IMR-90 (cell line): ENCODE measurements around the gene SDC3. TPM values are rescaled to one million over a fixed set of nuclear protein-coding genes. Genes with fewer than 3 reads are reported as not detected.

Experiments
- ATAC-seq: fragments of 200-7000 bp; cut with Tn5 transposase; 2 replicates; pipeline ENCODE4 v1.9.1; 2020; ENCODE audit warnings: low read depth, mild to moderate bottlenecking, moderate library complexity
- BruUV-seq: library from RNA; stranded (reverse); fragments of 400-500 nt; replicated peaks from 2 replicates; lab custom pipeline; 2021; lab: Mats Ljungman, UMichigan
- CTCF ChIA-PET: fragments of 300-600 bp; formaldehyde crosslinking; extraction: SDS; loops from one replicate; lab custom pipeline; 2021; ENCODE audit warnings: antibody characterized with exemption; lab: Yijun Ruan, JAX
- POLR2A ChIA-PET: fragments of 300-600 bp; sonication (Branson Sonifier 250); formaldehyde crosslinking; loops from one replicate; lab custom pipeline; 2022; ENCODE audit warnings: antibody characterized with exemption; ENCODE audit not compliant: unreplicated experiment; lab: Charles Lee
- DNase-seq: peaks from one replicate; pipeline ENCODE4 v3.0.0; 2013
- H2AFZ ChIP-seq: replicated peaks from 2 replicates; pipeline ENCODE3; 2013; ENCODE audit warnings: low read length, mild to moderate bottlenecking; ENCODE audit not compliant: poor library complexity
- H2AK5ac ChIP-seq: 2 replicates; pipeline ENCODE4 v1.6.1; 2013; ENCODE audit warnings: low read depth, low read length, inconsistent platforms
- H2AK9ac ChIP-seq: replicated peaks from 2 replicates; pipeline ENCODE3; 2013; ENCODE audit warnings: mild to moderate bottlenecking, low read depth, low read length, moderate library complexity; ENCODE audit not compliant: poor library complexity
- H2BK120ac ChIP-seq: 2 replicates; pipeline ENCODE4 v1.6.1; 2013; ENCODE audit warnings: low read depth, low read length, inconsistent platforms
- H2BK15ac ChIP-seq: 3 replicates; pipeline ENCODE4 v1.6.1; 2013; ENCODE audit warnings: low read depth, low read length, inconsistent platforms
- H2BK20ac ChIP-seq: 2 replicates; pipeline ENCODE4 v1.6.1; 2013; ENCODE audit warnings: low read depth, mild to moderate bottlenecking, inconsistent platforms, low read length, moderate library complexity
- H2BK5ac ChIP-seq: 2 replicates; pipeline ENCODE4 v1.6.1; 2013; ENCODE audit warnings: mild to moderate bottlenecking, low read depth, low read length, inconsistent platforms; ENCODE audit not compliant: poor library complexity, severe bottlenecking
- H3K14ac ChIP-seq: replicated peaks from 2 replicates; pipeline ENCODE4 v1.6.1; 2013; ENCODE audit warnings: low read depth, low read length, inconsistent platforms
- H3K18ac ChIP-seq: 2 replicates; pipeline ENCODE4 v1.6.1; 2013; ENCODE audit warnings: low read depth, low read length, control low read depth
- H3K23ac ChIP-seq: 2 replicates; pipeline ENCODE4 v1.6.1; 2013; ENCODE audit warnings: low read depth, low read length, inconsistent platforms
- H3K27ac ChIP-seq: 2 replicates; pipeline ENCODE4 v1.5.1; 2013; ENCODE audit warnings: mild to moderate bottlenecking, control low read depth, low read length; ENCODE audit not compliant: insufficient read depth
- H3K27me3 ChIP-seq: 2 replicates; pipeline ENCODE4 v1.6.1; 2013; ENCODE audit warnings: low read length; ENCODE audit not compliant: control insufficient read depth, insufficient read depth
- H3K36me3 ChIP-seq: 2 replicates; pipeline ENCODE4 v1.6.1; 2013; ENCODE audit warnings: low read length, mixed read lengths; ENCODE audit not compliant: control insufficient read depth, insufficient read depth
- H3K4ac ChIP-seq: 2 replicates; pipeline ENCODE4 v1.6.1; 2013; ENCODE audit warnings: low read depth, low read length, inconsistent platforms
- H3K4me1 ChIP-seq: 2 replicates; pipeline ENCODE4 v1.6.1; 2013; ENCODE audit warnings: low read length, mixed read lengths; ENCODE audit not compliant: control insufficient read depth, insufficient read depth
- H3K4me2 ChIP-seq: 2 replicates; pipeline ENCODE4 v1.6.1; 2013; ENCODE audit warnings: low read depth, mild to moderate bottlenecking, control low read depth, low read length, moderate library complexity
- H3K4me3 ChIP-seq: 2 replicates; pipeline ENCODE4 v1.5.1; 2013; ENCODE audit warnings: low read depth, mild to moderate bottlenecking, control low read depth, low read length, moderate library complexity; ENCODE audit not compliant: insufficient read depth
- H3K56ac ChIP-seq: 2 replicates; pipeline ENCODE4 v1.6.1; 2013; ENCODE audit warnings: low read length, inconsistent platforms; ENCODE audit not compliant: insufficient read depth; ENCODE audit errors: extremely low read depth
- H3K79me1 ChIP-seq, 2 experiments: 2 replicates each; pipeline ENCODE4 v1.6.1; 2013; ENCODE audit warnings: low read length in 2 of 2, inconsistent platforms in 1 of 2, low read depth in 1 of 2
- H3K9ac ChIP-seq: 2 replicates; pipeline ENCODE4 v1.6.1; 2013; ENCODE audit warnings: low read depth, low read length, control low read depth
- H3K9me1 ChIP-seq: 2 replicates; pipeline ENCODE4 v1.6.1; 2013; ENCODE audit warnings: low read length, inconsistent platforms; ENCODE audit not compliant: insufficient read depth
- H3K9me3 ChIP-seq: 2 replicates; pipeline ENCODE4 v1.6.1; 2013; ENCODE audit warnings: low read length; ENCODE audit not compliant: control insufficient read depth, insufficient read depth
- H4K20me1 ChIP-seq: 2 replicates; pipeline ENCODE4 v1.6.1; 2013; ENCODE audit warnings: low read length, inconsistent platforms; ENCODE audit not compliant: insufficient read depth
- H4K5ac ChIP-seq: 2 replicates; pipeline ENCODE4 v1.6.1; 2013; ENCODE audit warnings: mild to moderate bottlenecking, low read depth, low read length, control low read depth
- H4K8ac ChIP-seq, 2 experiments: 2 replicates each; pipeline ENCODE4 v1.6.1; 2013; ENCODE audit warnings: low read depth in 2 of 2, low read length in 2 of 2, control low read depth in 1 of 2, inconsistent platforms in 1 of 2
- H4K91ac ChIP-seq: 2 replicates; pipeline ENCODE4 v1.6.1; 2013; ENCODE audit warnings: low read depth, low read length, inconsistent platforms; ENCODE audit not compliant: insufficient read depth
- BHLHE40 ChIP-seq: fragments of 150-350 bp; IDR thresholded peaks from 2 replicates; pipeline ENCODE4 v1.6.1; 2016; ENCODE audit warnings: mild to moderate bottlenecking, low read depth, low read length
- CEBPB ChIP-seq: IDR thresholded peaks from 2 replicates; pipeline ENCODE4 v1.6.1; 2012; ENCODE audit warnings: low read depth, low read length, improper control_type of control experiment
- FOS ChIP-seq: fragments of 150-350 bp; IDR thresholded peaks from 2 replicates; pipeline ENCODE4 v1.6.1; 2016; ENCODE audit warnings: low read depth, low read length
- MAFK ChIP-seq: IDR thresholded peaks from 2 replicates; pipeline ENCODE4 v1.6.1; 2012; ENCODE audit warnings: low read depth, low read length, improper control_type of control experiment
- MXI1 ChIP-seq: IDR thresholded peaks from 2 replicates; pipeline ENCODE4 v1.6.1; 2012; ENCODE audit warnings: low read depth, mild to moderate bottlenecking, low read length, moderate library complexity, borderline replicate concordance
- RAD21 ChIP-seq: IDR thresholded peaks from 2 replicates; pipeline ENCODE4 v1.6.1; 2012; ENCODE audit warnings: low read length, improper control_type of control experiment
- RCOR1 ChIP-seq: IDR thresholded peaks from 2 replicates; pipeline ENCODE4 v1.6.1; 2012; ENCODE audit warnings: mild to moderate bottlenecking, low read length, improper control_type of control experiment; ENCODE audit not compliant: insufficient replicate concordance
- RFX5 ChIP-seq: IDR thresholded peaks from 2 replicates; pipeline ENCODE4 v1.8.0; 2012; ENCODE audit warnings: low read depth, mild to moderate bottlenecking, low read length, moderate library complexity
- WGBS, 2 experiments: methylation state at CpG; one replicate each; pipeline versions ENCODE4 v1.1.5 to v1.1.7; 2013; ENCODE audit warnings: missing lambda C conversion rate in 2 of 2; ENCODE audit not compliant: insufficient read length in 1 of 2; ENCODE audit errors: extremely low coverage in 2 of 2; 5-methylcytosine and 5-hydroxymethylcytosine counted together
- dilution Hi-C: fragments of 300-500 bp; cut with HindIII; formaldehyde crosslinking; loops from one replicate; pipeline ENCODE4 v1.14.3; 2018; ENCODE audit warnings: low sequenced_read_pairs; ENCODE audit not compliant: unreplicated experiment
- in situ Hi-C: fragments of 300-500 bp; cut with MboI; formaldehyde crosslinking; loops from 3 replicates; pipeline ENCODE4 v1.14.3; 2019; ENCODE audit warnings: low sequenced_read_pairs, inconsistent platforms, mixed read lengths
- intact Hi-C: fragments of 100-400 bp; cut with micrococcal nuclease; formaldehyde crosslinking; loops from 2 replicates; pipeline ENCODE4 v1.10.0; 2022
- polyA plus RNA-seq, 3 experiments: library from polyadenylated mRNA; depleted of rRNA; stranded (reverse); fragments of >200 nt; gene quantifications; 2 replicates each; pipeline ENCODE4 v1.2.3, GENCODE V29; 2012; ENCODE audit warnings: low replicate concordance in 1 of 3
- total RNA-seq: library from RNA; depleted of rRNA; stranded (reverse); fragments of >200 nt; gene quantifications from 2 replicates; pipeline ENCODE4 v1.2.3, GENCODE V29; 2012
- TF ChIP-seq, protein P1 (sequence below): fragments of 150-350 bp; IDR thresholded peaks from 2 replicates; pipeline ENCODE4 v1.6.1; 2017; ENCODE audit warnings: mild to moderate bottlenecking, antibody characterized with exemption, low read length, low read depth

The SDC3 gene
- total and polyA plus RNA-seq, 2 of the 4 experiments (the other 2 are of a cell fraction): 13.1 to 71.5 TPM

DNA sequence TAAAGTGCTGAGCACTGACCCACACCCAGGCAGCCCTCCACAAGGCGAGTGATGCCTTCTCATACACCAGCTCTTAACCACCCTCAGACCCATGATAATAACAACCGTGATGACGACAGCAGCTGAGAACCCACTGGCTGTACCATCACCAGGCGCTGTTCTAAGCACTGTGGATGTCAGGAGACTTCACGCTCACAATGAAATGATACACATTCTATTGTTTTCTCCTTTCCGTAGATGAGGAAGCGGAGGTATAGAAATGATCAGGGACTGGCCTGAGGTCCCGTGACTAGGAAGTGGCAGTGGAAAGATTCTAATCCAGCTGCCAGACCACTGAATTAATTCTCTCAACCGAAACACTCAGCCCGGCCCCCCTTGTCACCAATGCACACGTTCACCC lies 32.6 kb downstream of the SDC3 start:
- Histone ChIP-seq H3K4me3 (no peak overlapping the region), H4K8ac (no peak overlapping the region), H2BK5ac (no peak overlapping the region), H3K9me1 (peaks cover 23% of the 10 kb centered on the region), H3K4me2 (no peak overlapping the region), H3K56ac (no peak overlapping the region), H3K14ac (no peak overlapping the region), H3K27me3 (no peaks in the 10 kb centered on the region), H3K4me1 (peaks cover 32% of the 10 kb centered on the region), H3K18ac (no peak overlapping the region), H3K79me1 (peaks cover 12 to 64% of the 10 kb centered on the region in 2 experiments), H2BK120ac (no peak overlapping the region), H2BK15ac (no peak overlapping the region), H4K20me1 (peaks cover 31% of the 10 kb centered on the region), H3K9me3 (peaks cover 16% of the 10 kb centered on the region), H3K23ac (no peak overlapping the region), H2BK20ac (no peak overlapping the region), H3K36me3 (peaks cover 48% of the 10 kb centered on the region), H3K27ac (no peak overlapping the region), H4K5ac (no peak overlapping the region), H3K9ac (no peak overlapping the region), H2AFZ (no peak overlapping the region), H4K91ac (no peak overlapping the region), H2AK9ac (no peak overlapping the region), H3K4ac (no peak overlapping the region), H2AK5ac (peak overlapping the region; percentile 57; the same call in 1 of the 2 replicates)
- DNase-seq (no peak), ATAC-seq (no peak)
- in situ Hi-C loops (no loop called here), intact Hi-C loops (no loop called here), dilution Hi-C loops (no loop called here)
- no TSS peak for BruUV-seq
- CTCF ChIA-PET: no interaction called here
- 96% methylated on average over 3 of the region's 11 CpGs; no CpG with 5 or more reads in 1 of the 2 experiments for WGBS, 2 experiments
- POLR2A ChIA-PET: no interaction called here
- TF ChIP-seq FOS (no peak), RFX5 (no peak), RCOR1 (no peak), MXI1 (no peak), RAD21 (no peak), BHLHE40 (no peak), MAFK (no peak), CEBPB (no peak)
- TF ChIP-seq, protein P1, sequence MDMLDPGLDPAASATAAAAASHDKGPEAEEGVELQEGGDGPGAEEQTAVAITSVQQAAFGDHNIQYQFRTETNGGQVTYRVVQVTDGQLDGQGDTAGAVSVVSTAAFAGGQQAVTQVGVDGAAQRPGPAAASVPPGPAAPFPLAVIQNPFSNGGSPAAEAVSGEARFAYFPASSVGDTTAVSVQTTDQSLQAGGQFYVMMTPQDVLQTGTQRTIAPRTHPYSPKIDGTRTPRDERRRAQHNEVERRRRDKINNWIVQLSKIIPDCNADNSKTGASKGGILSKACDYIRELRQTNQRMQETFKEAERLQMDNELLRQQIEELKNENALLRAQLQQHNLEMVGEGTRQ: no peak
